Esophagus squamous epithelium (tissue), 4 donors: Measurements from ENCODE around the gene SLC25A36.

Experiments
- POLR2A ChIP-seq, 4 donors: fragments of 450-650 bp; IDR thresholded peaks; one replicate each; pipeline ENCODE4 v1.6.1; 2017; ENCODE audit warnings: antibody characterized with exemption in 4 of 4, mild to moderate bottlenecking in 4 of 4, moderate library complexity in 3 of 4
- TF ChIP-seq, protein P1 (sequence below), 6 experiments: fragments of 450-650 bp in 4 of 6; fragments of 200-600 bp in 2 of 6; sonication (generic) in 2 of 6; IDR thresholded peaks; one replicate each; pipeline ENCODE4 v1.5.1; 2016 to 2019; ENCODE audit warnings: antibody characterized with exemption in 6 of 6, mild to moderate bottlenecking in 4 of 6, moderate library complexity in 4 of 6

DNA sequence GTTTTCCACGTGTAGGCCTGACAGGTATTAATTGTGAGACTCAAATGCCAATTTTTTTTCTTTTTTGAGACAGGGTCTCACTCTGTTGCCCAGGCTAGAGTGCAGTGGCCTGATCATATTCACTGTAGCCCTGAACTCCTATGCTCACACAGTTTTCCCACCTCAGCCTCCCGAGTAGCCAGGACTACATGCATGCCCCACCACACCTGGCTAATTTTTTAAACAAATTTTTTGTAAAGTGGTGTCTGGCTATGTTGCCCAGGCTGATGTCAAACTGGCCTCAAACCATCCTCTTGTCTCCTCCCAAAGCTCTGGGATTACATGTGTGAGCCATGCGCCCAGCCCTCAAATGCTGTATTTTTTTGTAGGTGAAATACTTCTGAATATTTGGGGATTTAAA, 14.0 kb downstream of the SLC25A36 start:
- TF ChIP-seq, protein P1, sequence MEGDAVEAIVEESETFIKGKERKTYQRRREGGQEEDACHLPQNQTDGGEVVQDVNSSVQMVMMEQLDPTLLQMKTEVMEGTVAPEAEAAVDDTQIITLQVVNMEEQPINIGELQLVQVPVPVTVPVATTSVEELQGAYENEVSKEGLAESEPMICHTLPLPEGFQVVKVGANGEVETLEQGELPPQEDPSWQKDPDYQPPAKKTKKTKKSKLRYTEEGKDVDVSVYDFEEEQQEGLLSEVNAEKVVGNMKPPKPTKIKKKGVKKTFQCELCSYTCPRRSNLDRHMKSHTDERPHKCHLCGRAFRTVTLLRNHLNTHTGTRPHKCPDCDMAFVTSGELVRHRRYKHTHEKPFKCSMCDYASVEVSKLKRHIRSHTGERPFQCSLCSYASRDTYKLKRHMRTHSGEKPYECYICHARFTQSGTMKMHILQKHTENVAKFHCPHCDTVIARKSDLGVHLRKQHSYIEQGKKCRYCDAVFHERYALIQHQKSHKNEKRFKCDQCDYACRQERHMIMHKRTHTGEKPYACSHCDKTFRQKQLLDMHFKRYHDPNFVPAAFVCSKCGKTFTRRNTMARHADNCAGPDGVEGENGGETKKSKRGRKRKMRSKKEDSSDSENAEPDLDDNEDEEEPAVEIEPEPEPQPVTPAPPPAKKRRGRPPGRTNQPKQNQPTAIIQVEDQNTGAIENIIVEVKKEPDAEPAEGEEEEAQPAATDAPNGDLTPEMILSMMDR (IDR thresholded peaks at IDR 0.05) = no peak
- TF ChIP-seq POLR2A (IDR thresholded peaks at IDR 0.05) = no peak
